NCI-H1694 (cell line): Measurements from ENCODE around the gene SPAG16.
"Not testable (repeated sequence)": the region's sequence is repeated elsewhere in the genome, so short reads cannot be mapped to it uniquely, and the experiment has no call there.

Experiments used
- DNase-seq: peaks from one replicate; lab custom pipeline; 2025; lab: John Stamatoyannopoulos, UW

SPAG16 gene

DNA sequence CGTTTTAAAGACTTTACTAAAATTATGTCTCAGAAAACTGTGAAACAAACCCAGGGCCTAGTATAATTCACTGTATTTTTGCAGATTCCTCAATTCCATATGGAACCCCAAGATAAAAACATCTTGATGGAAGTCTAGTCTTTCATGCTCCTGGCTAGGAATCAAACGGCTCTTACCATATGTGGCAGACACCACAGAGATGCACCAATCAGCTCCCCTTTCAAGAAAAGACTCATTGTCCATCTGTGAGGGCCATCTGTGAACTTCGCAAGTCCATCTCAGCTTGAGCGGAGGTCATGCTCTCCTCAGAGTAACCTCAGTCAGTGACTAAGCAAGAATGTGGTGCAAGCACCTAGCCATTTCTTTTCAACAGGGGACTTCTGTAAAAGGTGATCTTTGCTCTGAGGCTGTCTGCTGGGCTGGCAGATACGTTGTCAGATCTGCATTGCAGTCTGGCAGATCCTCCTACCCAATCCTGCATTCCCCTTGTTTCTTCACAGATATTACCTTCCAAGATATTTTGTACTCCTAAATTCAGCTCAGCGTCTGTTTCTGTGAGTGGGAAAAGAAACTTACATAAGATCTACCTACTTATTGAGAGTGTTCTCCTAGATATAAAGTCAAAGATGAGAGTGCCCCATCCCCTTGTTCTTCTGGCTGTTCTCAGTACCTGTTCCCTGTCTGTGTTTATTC lies 419.3 kb downstream of the SPAG16 start:
- DNase-seq, result no peak

- no peak for DNase-seq
These were observed 425.9 kb downstream of the SPAG16 start for GRCh38 chr2:213710164-213710563.

DNA sequence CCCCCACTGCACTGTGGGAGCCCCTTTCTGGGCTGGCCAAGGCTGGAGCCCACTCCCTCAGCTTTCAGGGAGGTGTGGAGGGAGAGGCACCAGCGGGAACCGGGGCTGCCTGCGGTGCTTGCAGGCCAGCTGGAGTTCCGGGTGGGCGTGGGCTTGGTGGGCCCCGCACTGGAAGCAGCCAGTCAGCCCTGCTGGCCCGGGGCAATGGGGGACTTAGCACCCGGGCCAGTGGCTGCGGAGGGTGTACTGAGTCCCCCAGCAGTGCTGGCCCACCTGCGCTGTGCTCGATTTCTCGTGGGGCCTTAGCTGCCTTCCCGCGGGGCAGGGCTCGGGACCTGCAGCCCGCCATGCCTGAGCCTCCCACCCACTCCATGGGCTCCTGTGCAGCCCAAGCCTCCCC lies 434.1 kb downstream of the SPAG16 start:
- DNase-seq, result not testable (repeated sequence)

GRCh38 chr2:213722565-213722964 lies 438.3 kb downstream of the SPAG16 start:
- DNase-seq, result no peak

DNA sequence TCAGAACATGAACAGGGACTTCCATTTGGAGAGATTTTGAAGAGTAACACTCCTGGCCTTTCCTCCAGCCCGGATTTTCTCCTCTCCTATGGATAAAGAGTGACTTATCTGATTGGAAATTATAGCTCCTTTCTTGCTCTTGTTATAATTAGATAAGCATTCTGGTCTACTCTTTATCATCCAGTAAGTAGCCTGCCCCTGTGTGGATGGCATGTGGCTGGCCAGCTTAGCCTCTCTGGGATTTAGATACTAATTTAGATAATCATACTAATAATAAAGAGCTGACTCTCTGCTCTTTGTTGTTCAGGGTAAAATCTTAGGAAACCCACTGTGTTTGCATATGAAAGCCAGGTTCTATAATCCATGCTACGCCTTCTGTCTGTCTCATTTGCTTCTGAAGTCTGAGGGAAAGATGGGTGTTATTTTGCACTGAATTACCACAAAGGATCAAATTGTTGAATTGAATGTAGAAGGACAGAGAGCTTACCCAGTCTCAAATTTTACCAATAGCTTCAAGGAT lies 438.8 kb downstream of the SPAG16 start:
- DNase-seq, result no peak

GRCh38 chr2:213723707-213724106 lies 439.4 kb downstream of the SPAG16 start:
- DNase-seq, result no peak

- DNase-seq, result no peak
These were observed 441.8 kb downstream of the SPAG16 start for GRCh38 chr2:213726101-213726500.

DNA sequence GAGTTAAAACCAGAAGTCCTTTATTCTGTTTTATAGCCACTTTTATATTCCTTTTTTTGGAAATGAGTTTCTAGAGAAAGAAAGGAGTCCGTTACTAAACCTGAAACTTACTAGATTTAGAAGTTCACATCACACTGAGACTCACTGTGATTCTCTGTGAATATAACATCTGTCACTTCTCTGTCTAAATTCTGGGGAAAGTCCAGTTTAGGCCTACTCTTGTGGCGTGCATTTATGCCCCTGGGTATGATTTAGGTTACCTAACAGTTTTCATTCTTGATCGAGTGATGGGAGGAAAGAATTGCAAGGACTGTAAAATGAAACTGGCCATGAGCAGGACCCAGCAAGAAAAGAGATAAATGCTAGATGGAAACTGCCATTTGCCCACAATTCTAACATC lies 449.6 kb downstream of the SPAG16 start:
- DNase-seq, result no peak

- DNase-seq, result no peak
These were observed 456.2 kb downstream of the SPAG16 start for GRCh38 chr2:213740453-213740852.

DNA sequence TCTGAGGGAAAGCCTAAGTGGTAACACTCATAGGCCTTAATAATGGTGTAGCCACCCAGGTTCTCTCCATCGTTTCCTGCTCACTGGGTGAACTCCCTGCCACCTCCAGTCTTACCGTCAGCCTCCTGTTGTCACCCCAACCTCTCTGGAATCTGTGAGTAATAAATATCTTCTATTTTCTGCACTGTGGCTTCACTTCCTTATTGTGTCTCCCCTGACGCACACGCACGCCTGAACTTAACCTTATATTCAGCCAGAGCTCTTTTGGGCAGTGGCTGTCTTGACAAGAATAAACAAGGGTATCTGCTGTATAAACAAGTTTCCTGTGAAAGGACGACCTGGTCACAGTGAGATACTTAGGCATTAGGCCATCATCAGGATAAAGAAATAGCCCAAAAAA lies 467.2 kb downstream of the SPAG16 start:
- DNase-seq, result no peak

DNA sequence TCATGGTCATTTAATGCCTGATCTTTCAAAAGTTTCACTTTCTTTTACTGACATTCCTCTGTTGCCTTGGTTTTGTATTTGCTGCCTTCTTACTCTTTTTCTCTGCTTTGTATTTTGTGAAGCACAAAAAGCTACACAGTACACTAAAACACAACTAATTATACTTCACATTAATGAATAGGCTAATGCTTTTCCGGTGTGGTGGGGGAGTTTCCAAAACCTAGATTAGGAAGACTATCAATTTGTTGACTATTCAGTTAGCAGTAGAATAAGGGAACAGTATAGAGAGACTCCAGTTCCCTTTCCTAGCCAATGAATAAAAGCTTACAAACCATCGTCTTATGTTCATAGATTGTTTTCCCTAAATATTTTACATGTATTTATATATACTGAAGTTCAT lies 468.3 kb downstream of the SPAG16 start:
- no peak for DNase-seq

GRCh38 chr2:213757525-213757924 lies 473.3 kb downstream of the SPAG16 start:
- DNase-seq, result no peak

DNA sequence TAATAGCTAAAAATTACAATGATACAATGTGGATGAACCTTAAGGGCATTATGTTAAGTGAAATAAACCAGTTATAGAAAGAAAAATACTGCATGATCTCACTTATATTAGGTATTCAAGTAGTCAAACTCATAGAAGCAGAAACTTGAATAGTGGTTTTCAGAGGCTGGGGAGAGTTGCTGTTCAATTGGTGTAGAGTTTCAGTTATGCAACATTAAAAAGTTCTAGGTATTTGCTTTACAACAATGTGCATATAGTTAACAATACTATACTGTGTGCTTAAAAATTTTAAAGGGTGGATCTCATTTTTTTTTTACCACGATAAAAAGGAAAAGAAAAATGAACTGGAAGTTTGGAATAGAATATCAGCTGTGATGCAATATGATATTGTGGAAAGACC lies 479.1 kb downstream of the SPAG16 start:
- DNase-seq, result no peak

- no peak for DNase-seq
These were observed 479.7 kb downstream of the SPAG16 start for GRCh38 chr2:213763963-213764362.

- no peak for DNase-seq
These were observed 480.6 kb downstream of the SPAG16 start for GRCh38 chr2:213764849-213765248.

- DNase-seq, result no peak
These were observed 481.8 kb downstream of the SPAG16 start for GRCh38 chr2:213766062-213766461.

DNA sequence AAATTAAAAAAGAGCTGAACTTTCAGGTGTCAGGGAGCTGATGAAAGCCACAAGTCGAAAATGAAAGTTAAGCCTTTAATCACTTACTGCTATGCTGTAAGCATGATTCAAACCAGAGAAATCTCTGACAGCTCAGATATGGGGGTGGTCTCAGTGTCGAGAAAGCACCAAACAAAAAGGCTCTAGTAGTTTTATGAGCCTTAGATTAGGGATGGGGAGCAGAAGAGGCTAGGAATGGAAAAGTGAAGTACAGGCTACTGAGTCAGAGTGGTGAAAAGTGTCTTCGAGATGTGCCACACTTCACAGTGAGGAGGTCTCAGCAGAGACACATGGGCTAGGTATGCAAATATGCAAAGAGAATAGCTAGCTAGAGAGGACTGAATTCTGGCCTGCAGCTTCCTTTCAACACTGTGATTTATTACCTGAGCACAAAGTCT lies 482.2 kb downstream of the SPAG16 start:
- DNase-seq, result no peak

DNA sequence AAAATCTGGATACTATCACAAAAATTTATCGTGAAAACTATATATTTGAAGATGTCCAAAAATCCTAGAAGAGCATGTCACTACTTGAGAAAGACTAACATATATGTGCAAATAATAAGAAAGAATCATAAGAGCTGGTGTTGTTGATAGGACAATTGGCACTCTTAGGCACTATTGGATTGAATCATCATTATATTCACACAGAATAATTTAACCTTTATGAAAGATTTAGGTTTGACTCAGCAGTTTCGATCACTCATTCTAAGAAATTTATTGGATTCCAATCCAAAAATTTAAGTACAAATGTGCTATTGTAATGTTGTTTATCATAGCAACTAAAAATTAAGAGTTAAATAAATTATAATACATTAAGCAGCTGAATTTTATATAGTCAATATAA lies 503.6 kb downstream of the SPAG16 start:
- DNase-seq, result no peak

DNA sequence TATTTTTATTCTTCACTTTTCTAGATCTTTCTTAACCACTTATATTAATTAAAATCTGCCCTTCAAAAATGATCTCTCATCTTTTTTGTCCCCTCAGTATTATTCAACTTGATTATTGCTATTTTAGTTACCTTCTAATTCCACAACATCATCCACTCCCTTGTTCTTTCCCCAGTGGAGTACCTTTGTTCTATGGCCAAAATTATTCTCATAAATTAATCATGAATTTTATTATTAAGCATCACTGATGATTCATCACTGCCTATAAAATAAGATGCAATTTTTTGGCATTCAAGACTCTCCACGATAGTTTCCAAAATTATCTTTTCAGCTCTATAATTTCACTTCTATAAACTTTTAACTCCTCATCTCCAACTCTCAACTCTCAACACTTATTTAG lies 505.7 kb downstream of the SPAG16 start:
- DNase-seq, result no peak

- DNase-seq, result no peak
These were observed 507.8 kb downstream of the SPAG16 start for GRCh38 chr2:213792045-213792444.

DNA sequence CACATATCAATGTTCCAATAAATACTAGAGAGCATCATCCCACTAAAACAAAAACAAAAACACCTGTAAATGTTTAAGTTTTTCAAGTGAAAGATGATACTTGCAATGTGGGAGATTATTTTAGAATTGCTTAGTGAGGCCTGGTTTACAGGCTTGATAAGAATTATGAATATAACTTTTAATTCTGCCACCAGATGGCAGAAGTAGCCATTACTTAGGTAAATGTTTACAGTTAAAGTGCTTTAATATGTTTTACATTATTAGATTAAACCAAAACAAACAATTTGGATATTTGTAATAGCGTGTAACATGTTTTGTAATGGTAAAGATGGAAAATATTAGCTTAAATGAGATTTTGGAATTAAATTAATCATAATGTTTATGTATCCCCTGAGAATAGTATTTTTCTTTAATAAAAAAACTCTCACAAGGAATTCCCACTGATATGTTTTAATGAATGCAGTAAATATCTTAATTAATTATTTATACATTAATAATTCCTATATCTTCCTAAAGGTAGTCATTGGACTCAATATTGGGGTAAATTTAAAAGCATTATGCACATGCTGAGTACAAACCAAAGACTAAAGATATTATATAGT lies 522.0 kb downstream of the SPAG16 start:
- DNase-seq, result peak; percentile 48

DNA sequence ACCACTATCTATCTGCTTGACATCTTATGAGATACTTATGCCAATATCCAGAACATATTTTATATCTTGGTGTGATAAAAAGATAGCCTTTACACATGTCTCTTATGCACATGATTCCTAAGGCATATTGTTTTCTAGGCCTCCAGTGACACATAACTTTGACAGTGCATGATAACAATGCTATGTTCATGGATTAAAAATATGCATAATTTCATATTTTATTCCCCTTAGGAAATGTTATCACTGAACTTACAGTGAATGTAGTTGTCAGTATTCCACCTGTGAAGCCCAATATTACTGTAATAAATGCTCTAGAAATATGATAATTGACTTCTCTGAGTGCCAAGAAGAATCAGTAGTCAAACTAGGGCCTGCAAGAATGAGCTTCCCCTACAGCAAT lies 532.3 kb downstream of the SPAG16 start:
- no peak for DNase-seq

DNA sequence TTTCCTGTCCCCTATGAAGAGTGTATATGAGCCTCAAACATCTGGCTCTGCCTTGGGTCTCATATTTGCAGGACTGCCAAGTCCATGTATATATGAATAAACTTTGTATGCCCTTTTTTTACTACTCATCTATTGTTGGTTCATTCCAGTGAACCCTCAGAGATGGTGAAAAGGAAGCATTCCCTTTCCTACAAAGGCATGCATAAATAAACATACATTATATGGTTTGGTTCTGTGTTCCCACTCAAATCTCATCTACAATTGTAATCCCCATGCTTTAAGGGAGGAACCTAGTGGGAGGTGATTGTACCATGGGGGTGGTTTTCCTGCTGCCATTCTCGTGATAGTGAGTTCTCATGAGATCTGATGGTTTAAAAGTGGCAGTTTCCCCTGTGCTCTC lies 534.2 kb downstream of the SPAG16 start:
- no peak for DNase-seq

DNA sequence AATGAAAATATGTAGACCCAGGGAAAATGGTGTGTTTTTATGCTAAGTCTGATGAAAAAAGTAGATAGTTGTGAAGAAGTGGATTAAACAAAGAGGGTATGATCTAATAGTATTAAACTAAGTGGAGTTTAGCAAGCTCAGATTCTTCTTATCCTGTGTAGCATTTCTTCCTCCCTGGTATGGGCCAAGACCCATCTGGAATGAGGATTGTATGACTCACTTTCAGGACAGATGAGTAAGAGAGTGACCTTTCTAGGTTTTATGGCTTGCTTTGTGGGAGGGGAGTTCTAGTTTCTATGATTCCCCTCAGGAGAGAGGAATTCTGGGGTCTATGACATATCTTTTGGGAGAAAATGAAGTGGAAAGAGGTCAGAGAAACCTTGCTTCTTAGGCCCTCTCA lies 550.1 kb downstream of the SPAG16 start:
- DNase-seq, result no peak
